T follicular helper cell (primary cell): ENCODE data around the gene CFAP54.
"Not testable (repeated sequence)": the region's sequence is repeated elsewhere in the genome, so short reads cannot be mapped to it uniquely, and the experiment has no call there.

ENCODE experiments used
- DNase-seq: peaks from one replicate; pipeline ENCODE4 v3.0.0-alpha.2; 2020; ENCODE audit warnings: low read depth

Gene CFAP54

DNA sequence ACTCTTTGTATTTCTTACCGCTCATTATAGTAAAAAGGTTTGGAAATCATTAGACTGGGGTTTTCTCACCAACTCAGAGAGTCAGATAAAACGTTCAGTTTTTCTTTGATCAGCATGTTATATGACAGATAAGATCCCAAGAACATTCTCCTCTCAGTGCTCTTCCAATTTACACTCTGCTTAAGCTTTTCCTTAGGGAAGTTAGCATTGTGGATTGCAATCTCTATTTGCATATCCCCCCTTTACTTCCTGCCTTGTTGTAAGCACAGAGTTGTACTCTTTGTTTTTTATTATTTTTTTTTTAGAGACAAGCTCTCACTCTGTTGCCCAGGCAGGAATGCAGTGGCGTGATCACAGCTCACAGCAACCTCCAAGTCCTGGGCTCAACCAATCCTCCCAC, 11.4 kb upstream of the CFAP54 start:
- DNase-seq = no peak

DNA sequence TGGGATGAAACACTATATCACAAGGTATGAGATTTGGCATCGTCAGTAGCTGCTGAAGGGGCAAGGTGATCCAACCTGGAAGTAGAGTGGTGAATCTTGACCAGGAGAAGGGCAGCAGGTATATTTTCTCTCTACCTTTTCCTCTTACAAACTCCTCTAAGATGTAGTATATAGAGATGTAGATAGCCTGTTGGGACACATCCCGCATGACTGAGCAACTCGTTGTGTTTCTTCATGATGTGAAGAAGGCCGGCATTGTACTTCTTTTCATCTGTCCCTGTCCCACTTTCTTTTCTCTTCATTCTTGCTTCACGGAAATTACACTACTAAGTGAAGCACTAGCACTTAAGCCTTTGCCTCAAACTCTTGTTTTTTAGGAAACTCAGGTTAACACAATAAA, 7.3 kb upstream of the CFAP54 start:
- DNase-seq = no peak

DNA sequence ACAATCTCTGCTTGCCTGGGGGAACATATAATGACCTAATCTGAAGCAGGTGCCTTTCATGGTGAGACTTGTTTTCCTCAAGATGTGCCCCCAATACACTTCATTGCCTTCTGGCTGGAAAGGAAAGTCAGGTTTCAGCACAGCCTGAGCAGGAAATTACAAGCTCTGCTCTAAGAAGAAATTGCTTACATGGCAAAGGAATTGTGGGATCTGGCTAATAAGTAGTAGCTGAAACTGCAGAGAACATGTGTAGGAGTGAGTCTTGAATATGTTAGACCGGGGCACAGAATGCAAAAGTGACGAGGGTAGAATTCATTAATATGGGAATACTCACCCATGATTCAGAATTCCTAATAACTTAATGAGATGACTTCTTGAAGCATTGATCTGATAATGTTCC, 6.3 kb upstream of the CFAP54 start:
- no peak for DNase-seq

DNA sequence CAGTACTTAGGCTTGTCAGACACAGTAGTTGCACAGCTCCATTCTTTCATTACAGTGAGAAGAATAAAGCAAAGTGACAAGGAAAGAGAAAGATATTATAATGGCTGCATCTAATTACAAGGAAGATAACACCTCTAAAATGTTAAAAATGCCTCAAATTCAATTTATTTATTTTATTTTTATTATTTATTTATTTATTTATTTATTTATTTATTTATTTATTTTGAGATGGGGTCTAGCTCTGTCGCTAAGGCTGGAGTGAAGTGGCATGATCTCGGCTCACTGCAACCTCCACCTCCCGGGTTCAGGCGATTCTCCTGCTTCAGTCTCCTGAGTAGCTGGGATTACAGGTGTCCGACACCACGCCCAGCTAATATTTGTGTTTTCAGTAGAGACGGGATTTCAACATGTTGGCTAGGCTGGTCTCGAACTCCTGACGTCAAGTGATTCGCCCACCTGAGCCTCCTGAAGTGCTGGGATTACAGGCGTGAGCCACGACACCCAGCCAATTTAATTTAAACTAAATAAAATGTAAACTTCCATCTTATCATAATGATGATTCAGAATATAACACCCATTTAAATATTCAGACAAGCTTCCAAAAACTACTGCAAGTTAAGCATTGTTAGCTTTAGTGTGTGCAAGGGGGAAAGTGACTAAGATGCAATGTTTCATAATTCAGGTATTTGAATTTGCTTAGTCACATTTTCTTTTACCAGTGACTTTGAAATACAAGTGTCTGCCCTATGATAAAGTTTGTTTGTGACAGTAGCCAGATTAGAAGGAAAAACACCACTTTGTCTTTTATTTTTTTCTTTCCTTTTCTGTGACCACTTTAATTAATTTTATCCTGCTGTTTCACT, 2.4 kb upstream of the CFAP54 start:
- DNase-seq = no peak

DNA sequence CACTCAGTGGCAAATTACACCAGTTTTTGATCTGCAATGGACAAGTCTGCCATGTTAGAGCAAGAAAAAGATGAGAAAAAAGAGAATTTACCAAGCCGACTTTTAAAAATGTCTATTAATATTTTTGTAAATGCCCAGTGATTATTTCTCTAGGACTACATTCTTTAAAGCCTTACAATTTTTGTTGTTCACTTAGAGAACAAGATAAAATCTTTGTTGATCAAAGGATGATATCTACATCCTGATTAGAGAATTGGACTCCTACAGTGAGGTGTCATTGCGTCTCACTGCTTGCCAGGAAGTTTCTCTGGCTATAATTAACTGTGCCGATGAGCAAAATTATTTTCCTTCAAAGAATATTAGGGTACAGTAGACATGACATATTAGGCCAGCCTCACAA, 1.7 kb upstream of the CFAP54 start:
- no peak for DNase-seq

DNA sequence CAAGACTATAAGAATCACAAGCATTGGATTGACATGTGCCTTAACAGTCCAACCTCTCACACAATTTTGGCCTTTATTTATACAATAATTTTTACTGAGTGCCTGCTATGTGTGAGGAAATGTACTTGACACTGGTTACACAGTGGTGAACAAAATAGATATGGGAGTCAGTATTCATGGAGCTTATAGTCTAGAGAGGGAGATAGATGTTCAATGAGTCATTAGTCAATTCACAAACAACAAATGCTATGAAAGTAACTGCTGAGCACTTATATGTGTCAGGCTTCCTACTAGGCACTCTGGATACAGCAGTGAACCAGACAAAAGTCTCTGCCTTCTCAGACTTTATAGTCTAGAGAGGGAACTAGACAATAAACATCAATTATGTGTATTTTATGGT, 3.7 kb downstream of the CFAP54 start:
- no peak for DNase-seq

DNA sequence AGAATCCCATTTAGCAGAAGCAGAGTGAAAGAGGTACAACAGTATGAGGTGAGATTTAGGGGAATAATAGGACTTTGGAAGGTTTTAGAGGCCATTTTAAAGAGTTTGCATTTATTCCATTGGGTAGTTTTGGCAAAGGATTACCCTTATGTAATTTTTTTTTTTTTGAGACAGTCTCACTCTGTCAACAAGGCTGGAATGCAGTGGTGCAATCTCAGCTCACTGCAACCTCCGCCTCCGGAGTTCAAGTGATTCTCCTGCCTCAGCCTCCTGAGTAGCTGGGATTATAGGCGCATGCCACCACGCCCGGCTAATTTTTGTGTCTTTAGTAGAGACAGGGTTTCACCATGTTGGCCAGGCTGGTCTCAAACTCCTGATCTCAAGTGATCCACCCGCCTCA, 4.8 kb downstream of the CFAP54 start:
- not testable (repeated sequence) for DNase-seq

DNA sequence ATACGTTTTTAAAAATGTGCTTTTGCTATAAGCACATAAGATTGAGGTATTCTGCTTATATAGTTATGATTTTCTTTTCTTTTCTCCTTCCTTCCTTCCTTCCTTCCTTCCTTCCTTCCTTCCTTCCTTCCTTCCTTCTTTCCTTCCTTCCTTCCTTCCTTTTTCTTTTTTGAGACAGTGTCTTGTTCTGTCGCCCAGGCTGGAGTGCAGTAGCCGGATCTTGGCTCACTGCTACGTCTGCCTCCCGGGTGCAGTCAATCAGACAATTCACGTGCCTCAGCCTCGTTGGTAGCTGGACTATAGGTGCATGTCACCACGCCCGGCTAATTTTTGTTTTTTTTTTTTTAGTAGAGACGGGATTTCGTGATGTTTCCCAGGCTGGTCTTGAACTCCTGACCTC, 5.8 kb downstream of the CFAP54 start:
- DNase-seq = no peak

DNA sequence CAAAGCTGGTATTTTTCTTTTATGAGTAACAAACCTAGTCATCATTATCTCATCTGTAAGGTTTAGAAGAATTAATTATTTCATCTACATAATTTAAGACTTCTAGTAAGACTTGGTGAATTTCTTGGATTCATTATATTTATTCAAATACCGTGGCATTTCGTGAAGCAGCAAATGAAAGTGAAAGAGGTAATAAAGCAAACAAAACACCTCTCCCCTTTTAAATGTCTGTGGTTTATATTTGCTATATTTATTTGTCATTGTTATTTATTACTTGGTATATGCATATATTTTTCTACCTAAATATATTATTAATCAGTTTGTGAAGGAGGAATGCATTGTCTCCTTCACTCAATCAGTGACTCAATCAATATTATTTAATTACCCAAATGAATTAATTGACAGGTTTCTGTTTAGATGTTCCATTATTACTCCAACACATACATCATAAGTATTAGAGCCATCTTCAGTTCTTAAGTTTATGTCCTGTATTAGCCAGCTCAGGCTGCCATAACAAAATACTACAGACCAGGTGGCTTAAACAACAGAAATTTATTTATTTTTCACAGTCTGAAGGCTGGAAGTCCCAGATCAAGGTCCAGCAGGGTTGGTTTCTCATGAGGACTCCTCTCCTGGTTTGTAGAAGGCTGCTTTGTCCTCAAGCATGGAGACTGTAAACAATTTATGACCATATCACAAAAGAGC, 6.6 kb downstream of the CFAP54 start:
- no peak for DNase-seq

DNA sequence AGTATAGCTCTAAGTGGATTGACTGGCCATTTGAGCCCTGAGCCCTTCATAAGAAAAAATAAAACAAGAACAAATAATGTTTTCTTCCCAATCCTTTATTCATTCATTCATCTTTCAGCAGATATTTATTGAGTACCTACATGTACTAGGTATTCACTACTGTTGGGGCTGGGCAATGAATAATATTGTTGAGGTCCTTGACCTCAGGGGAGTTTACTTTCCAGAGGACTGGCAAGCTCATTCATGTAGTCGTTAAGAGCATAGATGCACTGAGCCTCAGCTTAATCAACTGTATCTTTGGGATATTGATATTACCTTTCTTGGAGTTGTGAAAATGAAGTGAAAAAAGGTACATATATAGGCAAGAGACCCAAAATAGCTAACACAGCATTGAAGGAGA, 7.6 kb downstream of the CFAP54 start:
- no peak for DNase-seq

DNA sequence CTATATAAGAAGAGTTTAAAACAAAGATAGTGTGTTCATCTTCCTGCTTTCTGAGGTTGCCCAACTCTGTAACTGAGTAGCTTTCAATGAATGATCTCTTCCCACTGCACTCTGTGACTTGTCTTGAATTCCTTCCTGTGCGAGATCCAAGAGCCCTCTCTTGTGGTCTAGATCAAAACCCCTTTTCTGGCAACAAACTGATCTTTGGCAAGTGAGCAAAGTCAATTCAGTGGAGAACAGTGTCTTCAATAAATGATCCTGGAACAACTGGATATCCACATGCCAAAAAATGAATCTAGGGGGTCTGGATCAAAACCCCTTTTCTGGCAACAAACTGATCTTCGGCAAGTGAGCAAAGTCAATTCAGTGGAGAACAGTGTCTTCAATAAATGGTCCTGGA, 8.5 kb downstream of the CFAP54 start:
- no peak for DNase-seq

DNA sequence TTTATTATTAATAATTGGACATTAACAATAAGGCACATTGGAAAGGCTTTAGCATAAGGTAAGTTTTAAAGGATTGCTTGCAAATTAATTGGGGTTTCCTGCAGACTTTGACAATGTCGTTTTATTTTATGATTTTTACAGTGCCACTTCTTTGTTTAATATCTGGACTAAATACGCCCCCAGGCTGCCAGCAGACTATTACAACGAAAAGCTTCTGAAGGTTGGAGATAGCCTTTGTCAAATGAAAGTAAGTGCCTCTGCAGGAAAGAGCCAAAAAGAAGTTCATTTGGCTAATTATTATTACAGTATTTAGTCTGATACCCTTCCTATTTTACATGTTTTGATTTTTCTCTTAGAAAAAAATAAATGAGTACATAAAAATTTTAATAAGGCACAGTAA, 11.3 kb downstream of the CFAP54 start:
- DNase-seq = no peak

DNA sequence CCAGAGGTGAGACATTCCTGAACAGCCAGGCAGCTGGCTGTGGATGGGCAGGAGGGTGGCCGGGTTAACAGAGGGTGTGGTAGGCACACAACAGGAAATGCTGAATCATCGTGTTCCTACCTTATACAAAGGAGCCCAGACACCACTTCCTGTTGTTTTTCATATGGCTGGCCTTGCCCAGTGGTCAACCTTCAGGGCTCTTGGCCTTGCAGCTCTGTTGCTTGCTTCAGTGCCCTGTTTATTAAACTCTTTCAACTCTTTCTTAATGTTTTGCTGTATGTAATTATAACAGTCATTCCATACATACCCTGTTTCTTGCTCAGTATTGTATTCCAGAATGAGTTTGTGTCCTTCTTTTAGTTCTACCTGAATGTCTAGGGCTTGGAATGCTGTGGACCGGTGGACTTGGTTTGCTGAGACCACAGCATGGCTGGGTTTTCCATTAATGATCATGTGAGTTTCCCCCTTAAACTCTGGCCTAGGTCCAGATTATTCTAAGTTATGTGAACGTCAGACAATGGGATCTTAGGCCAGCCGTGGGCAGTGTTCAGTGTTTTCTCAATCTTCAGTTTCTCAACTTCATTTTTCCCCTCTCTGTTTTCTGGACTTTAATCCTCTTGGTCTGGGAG, 11.9 kb downstream of the CFAP54 start:
- no peak for DNase-seq

DNA sequence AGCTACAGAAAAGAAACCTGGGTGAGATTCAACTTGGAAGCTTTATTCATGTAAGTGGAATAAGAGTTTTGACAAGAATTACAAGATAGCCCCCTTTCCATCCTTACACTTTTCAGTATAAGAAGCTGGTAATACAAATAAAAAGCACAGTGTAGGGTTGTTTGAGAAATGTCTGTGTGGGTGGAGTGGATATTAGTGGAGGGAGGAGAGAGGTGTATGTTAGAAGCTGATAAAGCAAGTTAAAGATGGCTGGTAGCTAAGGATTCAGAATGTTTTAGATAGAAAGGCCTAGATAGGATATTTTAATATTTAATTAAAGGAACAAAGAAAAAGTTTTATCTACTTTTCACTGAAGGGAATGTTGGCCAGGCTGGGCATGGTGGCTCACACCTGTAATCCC, 12.5 kb downstream of the CFAP54 start:
- DNase-seq = no peak

DNA sequence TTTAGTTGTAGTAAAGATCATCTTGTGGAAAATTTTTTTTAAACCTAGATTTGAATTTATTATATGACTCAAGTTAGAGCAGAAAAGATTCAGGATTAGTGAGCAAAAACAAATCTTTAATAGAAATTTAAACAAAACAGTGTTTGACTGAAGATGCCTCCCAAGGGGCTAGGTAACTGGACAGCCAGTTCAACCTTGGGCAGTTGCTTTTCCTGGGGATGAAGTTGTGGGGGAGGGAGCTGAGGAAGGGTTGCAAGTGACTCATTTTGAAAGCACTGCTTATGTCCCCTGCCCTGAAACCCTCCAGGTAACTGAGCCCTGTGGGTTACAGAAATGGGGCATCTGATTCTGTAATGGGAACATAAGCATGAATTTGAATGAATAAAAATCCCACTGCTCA, 13.1 kb downstream of the CFAP54 start:
- no peak for DNase-seq

DNA sequence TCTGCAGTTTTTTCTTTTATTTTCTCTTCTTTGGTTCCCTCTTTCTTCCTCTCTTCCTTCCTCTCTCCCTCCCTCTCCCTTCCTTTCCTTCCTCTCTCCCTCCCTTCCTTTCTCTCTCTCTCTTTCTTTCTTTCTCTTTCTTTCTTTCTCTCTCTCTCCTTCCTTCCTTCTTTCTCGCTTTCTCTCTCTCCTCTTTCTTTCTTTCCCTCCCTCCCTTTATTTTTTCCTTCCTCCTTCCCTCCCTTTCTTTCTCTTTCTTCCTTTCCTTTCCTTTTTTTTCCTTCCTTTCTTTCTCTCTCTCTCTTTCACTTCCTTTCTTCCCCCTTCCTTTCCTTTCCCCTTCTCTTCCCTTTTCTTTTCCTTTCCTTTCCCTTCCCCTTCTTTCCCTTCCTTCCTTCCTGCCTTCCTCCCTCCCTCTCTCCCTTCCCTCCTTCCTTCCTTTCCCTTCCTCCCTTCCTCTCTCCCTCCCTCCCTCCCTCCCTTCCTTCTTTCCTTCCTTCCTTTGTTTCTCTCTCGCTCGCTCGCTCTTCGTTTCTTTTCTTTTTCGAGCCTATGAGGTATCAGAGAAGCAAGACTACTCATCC, 13.7 kb downstream of the CFAP54 start:
- no peak for DNase-seq

DNA sequence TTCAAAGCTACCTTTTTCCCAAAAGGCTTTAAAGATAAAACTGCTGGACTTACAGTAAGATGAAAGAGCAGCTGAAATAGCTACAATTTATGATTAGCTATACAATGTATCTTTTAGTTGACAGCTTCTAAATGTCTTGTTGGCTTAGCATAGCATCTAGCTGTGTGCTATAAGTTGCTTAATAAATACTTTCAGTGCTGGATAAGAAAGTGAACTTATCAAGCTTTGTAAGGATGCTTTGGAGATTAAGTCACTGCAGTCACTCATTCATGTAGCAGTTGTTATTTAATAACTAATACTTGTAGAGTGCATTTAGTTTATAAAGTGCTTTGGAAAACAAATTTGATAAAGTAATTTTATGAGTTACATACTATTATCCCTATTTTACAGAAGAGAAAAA, 14.6 kb downstream of the CFAP54 start:
- no peak for DNase-seq

DNA sequence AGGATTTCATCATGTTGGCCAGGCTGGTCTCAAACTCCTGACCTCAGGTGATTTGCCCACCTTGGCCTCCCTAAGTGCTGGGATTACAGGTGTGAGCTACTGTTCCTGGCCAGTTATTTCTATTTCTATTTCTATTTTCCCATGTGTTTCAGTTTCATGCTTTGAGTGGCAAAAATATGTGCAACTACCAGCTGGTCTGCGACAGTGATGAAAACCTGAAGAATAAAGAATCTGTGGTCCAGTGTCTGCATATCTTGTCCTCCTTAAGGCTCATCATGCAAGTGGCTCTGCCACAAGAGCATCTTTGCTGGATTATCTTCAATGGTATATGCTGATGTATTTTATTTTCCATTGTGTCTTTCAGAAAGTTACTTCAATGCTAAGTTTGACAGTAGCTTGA, 17.4 kb downstream of the CFAP54 start:
- no peak for DNase-seq

DNA sequence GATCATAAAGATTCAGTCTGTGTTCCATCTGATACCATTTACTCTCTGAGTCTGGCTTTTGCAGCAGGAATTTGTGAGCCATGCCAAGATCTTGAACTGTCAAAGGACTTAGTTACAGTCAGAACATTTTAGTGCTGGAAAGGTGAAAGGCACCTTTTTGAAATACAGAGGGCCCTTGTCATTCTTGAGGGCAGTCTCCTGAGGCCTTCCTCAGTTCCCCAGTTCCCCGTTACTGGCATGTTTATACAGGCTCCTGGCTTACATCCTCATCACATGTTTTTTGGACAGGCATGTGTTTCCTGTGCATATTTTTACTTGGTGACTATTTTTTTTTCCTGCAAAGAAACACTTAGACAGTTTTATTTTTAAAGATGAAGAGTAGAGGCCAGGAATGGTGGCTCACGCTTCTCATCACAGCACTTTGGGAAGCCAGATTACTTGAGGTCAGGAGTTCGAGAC, 21.0 kb downstream of the CFAP54 start:
- no peak for DNase-seq

DNA sequence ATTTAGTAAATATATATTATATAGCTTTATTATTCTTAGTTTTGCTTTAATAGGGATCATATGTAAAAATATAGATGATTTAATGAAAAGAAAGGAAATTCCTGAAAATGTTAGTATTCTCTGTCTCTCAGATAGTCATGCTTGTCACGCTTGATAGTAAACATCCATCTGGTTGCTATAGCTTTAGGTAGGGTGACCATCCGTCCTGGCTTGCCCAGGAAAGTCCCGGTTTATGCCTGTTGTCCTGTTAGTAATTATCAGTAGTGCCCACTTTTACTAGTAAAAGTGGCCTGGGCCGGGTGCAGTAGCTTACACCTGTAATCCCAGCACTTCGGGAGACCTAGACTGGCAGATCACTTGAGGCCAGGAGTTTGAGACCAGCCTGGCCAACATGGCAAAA, 23.8 kb downstream of the CFAP54 start:
- DNase-seq = no peak

DNA sequence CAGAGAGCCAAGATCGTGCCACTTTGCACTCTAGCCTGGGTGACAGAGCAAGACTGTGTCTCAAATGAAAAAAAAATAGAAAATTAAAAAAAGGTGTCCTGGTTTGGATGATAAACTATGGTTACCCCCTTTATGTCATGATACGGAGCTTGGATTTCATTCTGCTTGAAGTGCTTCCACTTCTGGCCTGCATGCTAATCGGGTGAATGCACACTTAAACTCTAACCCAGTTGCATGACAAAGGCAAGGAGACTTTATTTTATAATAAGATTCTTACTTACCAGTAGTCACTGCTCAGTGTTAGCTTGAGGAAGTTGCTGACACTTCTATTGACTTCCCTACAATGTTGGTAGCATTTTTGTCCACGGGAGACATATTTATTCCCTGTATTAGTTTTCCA, 24.3 kb downstream of the CFAP54 start:
- DNase-seq = no peak

DNA sequence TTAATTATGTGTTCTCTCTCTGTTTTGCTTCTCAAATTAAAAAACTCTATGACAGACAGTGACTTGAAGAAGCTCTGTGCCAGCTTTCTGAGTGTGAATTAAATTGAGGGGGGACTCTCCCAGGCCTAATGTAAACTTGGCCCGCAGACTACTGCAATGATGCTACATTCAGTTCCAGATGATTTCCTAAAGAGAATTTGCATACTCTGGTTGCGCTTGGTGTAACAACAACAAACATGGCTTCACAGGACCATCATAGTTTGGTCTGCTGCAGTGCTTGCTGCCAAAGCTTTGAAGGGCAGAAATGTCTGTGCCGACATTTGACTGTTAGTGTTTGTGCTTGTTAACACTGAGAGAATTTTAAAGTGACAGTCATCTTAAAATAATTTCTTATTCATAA, 25.0 kb downstream of the CFAP54 start:
- DNase-seq = no peak
